GM18519 (cell line): ENCODE data around the gene BAG5.
"Not testable (repeated sequence)": the region's sequence is repeated elsewhere in the genome, so short reads cannot be mapped to it uniquely, and the experiment has no call there.

Source experiments
- ATAC-seq: cut with Tn5 transposase; IDR thresholded peaks from one replicate; pipeline ENCODE4 v1.9.1; 2021; ENCODE audit warnings: mild to moderate bottlenecking, moderate library complexity; ENCODE audit not compliant: unreplicated experiment, low FRiP score

Gene BAG5, protein sequence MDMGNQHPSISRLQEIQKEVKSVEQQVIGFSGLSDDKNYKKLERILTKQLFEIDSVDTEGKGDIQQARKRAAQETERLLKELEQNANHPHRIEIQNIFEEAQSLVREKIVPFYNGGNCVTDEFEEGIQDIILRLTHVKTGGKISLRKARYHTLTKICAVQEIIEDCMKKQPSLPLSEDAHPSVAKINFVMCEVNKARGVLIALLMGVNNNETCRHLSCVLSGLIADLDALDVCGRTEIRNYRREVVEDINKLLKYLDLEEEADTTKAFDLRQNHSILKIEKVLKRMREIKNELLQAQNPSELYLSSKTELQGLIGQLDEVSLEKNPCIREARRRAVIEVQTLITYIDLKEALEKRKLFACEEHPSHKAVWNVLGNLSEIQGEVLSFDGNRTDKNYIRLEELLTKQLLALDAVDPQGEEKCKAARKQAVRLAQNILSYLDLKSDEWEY

DNA sequence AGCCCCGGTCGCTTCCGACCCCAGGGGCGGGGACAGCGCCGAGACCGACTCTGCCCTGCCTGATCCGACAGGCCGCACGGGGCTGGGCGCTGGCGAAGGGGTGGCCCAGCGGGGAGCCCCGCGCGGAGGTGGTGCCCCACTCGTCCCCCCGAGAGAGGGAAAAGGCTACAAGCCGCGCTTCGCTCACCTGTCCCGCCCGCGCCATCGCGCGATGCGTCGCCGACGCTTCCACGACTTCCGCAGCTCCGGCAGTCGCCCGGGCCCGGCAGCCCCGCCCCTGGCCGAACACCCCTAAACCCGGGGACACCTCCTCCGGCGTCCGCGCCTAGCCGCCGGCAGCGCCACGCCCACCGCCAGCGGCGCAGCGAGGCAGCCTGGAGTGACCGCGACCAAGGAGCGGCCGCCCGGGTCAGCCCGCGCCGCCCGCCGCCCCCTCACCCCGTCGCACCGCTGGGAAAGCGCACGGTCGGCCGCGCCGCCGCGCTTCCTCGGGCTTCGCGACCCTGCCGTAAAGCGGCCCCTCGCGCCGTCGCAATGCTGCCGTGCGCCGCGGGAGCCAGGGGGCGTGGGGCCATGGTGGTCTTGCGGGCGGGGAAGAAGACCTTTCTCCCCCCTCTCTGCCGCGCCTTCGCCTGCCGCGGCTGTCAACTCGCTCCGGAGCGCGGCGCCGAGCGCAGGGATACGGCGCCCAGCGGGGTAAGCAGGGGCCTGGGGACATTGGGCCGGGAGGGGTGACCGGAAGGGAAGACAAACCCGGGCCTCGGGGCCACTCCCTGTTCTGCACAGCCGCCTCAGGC is at the start of gene BAG5, which contains the start of gene COA8:
Gene BAG5, minus strand, starts transcription at position 229 of the 797 bp plus-strand sequence. CDS start 1,493 bp downstream, outside the sequence.
Gene COA8, plus strand, starts transcription at position 532 of the 797 bp plus-strand sequence. Its CDS starts 42 bp downstream, at position 574.
- peak; percentile 60 for ATAC-seq

DNA sequence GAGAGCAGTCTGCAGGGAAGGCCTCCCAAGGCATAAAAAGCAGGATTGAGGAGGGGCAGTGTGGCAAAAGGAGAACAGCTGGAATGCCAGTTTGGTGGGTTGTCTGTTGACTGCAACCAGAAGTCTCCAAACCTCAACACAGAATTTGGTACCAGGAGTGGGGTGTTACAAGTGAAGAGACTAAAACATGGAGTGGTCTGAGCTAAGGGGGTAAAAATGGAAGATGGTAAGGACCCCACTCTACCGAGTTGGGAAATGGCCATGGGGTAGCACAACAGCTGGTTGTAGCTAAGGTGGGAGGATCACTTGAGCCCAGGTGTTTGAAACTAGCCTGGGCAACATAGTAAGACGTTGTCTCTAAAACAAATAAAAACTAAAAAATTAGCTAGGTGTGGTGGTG is 48.8 kb upstream of the BAG5 start:
- ATAC-seq = no peak

DNA sequence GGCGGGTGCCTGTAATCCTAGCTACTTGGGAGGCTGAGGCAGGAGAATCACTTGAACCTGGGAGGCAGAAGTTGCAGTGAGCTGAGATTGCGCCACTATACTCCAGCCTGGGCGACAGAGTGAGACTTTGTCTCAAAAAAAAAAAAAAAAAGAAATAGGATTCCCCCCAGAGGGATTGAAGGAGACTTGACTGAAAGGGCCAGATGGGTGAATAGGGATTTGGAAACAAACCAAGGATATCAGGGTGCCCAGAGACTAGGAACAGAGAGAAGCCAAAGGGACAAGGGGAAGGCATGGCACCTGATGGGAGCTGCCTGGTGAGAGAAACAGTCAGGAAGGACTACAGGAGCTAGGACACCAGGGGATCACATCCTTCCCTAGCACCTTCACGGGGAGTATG is 46.6 kb upstream of the BAG5 start:
- ATAC-seq = not testable (repeated sequence)

DNA sequence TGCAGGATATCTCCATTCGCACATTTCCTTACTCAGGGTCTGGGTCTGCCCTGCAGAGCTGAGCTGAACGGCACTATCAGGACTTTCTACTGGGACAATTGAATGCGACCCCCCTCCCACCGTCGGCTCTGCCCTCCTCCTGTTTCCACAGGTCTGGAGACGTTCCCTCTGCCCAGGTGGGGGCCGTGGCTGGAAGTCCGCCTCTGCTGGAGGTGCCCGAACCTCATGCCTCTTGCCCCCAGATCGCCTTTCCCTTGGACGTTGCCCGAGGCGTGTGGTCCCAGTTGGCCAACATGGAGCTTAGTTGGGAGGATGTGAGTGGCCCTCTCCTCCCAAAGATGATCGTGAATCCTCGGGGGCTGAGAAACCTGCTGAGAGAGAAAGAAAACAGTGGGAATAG is 45.4 kb upstream of the BAG5 start:
- no peak for ATAC-seq

DNA sequence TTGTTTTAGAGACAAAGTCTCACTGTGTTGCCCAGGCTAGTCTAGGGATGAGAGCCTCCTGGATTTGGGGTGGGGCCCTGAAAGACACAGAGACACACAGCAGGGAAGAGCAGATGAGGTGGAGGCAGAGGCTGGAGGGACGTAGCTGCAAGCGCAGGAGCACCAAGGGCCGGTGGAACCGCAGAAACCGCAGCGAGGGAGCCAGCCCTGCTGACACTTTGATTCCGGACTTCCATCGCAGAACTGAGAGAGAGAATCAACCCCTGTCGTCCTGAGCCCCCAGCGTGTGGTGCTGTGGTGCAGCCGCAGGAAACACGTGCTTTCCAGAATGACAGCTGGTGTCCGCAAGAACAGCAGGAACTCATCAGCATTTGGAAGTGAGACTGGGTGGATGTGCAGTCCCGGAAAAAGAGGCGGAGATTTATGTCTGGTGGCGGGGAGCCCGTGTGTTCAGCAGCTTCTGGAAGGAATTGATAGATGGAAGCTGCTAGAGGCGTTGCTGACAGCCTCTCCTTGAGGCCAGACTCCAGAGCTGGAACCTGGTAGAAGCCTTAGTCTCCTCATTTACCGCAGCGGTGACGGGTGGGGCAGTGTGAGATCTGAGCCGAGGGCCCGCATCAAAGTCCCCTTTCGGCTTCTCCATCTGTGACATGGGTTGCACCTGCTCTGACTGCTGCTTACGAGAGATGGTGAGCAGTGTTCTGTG is 44.7 kb upstream of the BAG5 start:
- no peak for ATAC-seq

DNA sequence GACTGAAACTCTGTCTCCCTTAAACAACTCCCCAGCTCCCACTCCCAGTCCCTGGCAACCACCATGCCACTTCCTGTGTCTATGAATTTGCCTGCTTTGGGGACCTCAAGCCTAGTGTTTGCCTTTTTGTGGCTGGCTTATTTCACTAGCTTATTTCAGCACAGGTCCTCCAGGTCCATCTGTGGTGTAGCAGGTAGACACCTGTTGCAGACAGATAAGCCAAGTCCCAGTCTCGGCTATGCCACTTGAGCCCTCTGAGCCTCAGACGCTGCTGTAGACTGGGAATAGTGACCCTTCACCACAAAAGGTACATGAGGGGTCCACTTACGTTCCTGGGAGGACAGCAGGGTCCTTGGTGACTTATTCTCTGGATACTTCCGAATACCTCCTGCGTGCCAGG is 42.2 kb upstream of the BAG5 start:
- ATAC-seq = no peak

DNA sequence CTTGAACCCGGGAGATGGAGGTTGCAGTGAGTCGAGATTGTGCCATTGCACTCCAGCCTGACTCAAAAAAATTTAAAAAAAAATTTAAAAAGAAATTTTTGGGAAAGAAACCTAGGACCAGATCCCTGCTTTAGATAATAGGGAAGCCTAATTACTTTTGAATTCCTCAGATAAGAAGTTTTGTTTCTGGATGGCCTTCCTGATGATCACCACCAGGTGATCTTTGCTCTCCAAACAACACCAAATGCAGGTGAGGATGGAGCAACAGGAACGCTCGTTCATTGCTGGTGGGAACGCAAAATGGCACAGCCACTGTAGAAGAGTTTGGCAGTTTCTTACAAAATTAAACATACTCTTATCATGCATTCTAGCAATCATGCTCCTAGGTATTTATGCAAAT is 38.0 kb upstream of the BAG5 start:
- no peak for ATAC-seq

DNA sequence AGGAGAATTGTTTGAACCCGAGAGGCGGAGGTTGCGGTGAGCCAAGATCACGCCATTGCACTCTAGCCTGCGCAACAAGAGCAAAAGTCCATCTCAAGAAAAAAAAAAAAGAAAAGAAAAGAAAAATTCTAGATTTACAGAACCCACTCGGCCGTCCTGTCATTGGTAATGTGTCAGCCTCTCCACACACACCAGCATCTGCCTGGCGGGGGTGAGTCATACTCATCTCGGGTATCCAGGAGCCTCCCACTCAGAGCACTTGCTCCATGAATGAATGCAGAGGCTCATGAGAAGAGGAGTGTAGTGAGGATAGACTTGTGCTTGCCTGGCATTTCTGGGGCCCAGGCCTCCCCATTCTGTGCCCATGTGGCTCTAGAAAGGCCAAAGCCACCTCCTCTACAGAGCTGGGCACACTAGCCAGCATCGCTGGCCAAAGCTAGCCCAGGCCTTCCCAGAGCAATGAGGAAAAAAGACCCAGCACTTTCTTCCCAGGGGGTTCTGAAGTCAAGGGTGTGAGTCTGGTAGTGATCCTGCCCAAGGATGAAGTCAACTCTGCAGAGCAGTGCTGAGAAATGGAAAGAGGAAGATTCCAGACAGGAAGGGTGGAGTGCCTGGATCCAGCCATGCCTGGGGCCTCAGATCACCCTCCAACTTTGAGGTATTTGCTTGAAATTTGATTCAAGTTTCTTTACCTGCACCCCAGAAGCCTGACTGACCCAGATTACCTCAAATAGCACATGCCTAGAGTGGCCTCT is 35.3 kb upstream of the BAG5 start:
- ATAC-seq = no peak

DNA sequence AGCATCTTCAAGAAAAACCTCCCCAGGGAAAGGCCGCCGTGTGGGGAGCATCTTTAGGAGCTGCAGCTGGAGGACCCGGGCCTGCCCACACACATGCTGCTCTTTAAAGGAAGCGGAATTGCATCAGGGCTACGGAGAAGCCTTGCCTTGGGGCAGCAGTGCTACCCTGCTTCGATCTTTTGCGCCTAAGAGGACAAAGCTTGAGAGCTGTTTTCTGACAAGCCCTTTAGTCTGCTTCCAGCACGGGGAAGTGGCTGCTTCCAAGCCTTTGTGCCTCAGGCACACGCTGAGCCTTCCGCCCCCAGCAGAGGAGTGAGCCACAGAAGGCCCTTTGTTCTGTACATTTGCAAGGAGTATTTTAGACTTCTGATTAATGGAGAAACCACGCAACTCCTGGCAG is 31.8 kb upstream of the BAG5 start:
- no peak for ATAC-seq

DNA sequence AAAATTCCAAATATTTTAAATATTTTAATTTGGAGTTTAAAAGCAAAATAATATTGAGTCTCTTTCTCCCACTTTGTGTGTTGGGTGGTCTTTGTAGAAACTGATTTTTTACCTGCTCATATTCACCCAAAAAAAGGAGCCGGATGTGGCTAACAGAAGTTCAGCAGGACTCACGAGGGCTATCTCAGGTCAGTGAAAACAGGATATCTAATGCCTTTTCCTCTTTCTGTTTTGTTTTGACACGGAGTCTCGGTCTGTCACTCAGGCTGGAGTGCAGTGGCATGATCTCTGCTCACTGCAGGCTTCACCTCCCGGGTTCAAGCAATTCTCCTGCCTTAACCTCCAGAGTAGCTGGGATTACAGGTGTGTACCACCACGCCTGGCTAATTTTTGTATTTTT is 31.1 kb upstream of the BAG5 start:
- no peak for ATAC-seq

DNA sequence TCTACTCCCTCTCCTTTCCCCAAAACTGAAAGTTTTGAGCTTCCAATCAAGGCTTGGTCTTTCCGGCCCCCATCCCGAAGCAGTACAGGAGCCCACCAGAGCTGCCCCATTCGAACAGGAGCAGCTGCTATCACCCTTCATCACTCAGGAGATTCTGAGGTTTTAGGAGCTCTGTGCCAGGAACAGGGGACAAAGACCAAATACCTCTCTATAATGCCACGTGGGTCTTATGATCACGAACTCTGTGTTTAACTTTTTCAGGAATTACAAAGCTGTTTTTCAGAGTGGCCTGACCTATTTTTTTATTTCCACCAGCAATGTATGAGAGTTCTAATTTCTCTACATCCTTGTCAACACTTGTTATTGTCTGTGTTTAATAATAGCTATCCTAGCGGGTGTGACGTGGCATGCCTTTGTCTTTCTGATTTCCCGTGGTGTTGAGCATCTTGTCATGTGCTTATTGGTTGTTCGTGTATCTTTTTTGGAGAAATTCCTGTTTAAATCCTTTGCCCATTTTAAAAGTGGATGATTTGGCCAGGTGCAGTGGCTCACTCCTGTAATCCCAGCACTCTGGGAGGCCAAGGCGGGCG is 22.0 kb upstream of the BAG5 start:
- ATAC-seq = no peak

DNA sequence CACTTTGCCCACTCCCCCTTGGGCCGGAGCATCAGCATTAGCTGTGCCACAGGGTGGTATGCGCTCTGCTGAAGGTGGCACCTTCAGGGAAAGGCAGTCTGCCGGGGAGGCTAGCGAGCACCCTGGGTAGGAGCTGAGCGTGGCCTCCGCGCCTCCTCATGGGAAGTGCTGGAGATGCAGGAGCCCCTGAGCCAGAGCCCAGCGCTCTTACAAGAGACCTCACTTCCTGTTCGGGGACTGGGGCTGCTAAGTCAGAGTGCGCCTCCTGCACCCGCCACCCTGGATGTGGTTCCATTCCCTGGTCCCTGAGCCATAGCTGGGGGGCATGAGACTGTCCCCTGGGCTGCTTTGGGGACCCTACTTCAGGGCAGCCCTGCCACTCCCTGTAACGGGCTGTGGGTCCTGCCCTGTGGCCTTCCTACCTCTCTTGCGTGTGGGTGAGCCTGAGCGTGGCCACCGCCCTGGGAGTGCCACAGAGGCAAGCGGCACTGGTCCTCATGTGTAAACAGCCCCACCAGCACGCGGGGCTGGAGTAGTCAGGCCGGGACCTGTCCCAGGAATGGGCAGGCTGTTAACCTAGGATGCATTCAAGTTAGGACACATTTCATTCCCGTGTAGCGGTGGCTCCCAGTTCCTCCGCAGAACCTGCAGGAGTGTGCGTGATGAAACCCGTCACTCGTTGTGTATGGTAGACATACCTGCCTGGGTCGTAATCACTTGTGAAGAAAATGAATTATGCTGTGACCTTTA is 19.7 kb upstream of the BAG5 start:
- ATAC-seq = no peak

DNA sequence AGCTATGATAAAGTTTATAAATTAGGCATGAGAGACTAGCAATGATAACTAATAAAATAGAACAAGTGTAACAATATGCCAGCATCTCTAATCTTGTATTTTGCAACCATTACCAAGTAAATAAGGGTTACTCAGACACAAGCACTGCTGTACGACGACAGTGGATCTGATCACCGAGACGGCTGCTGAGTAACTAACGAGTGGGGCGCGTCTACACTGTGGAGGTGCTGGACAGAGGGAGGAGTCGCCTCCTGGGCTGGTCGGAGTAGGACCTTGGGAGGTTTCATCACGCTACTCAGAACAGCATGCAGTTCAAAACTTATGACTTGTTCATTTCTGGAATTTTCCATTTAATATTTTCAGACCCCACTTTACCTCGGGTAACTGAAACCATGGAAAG is 18.7 kb upstream of the BAG5 start:
- ATAC-seq = no peak

DNA sequence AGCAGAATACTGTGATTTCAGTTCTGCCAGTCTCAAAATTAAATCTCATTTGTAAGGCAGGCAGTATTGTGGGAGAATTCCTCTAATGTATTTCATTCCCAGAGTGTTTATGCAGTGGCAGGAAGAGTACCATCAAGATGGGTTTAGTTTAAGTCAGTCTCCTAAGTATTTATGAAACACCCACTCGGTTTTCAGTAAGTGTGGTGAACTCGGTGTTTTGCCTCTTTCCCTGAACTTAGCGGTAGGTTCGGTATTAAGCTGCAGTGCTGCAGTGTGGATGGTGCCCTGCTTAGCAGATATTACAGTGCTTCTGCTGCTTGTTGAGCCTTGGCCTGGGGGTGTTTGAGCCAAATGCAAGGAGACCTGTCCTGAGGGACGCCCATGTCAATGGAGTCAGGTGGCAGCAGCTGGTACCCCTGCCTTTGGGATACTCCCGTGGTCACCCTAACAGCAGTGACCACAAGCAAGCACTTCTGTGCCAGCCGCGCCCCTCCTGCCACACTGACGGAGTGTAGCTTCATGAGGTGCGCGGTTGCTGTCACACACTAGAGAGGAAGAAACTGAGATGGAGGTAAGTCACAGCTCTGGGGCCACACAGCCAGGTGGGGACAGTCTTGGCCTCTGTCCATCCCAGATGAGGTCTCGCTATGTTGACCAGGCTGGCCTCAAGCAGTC is 16.1 kb upstream of the BAG5 start:
- no peak for ATAC-seq

DNA sequence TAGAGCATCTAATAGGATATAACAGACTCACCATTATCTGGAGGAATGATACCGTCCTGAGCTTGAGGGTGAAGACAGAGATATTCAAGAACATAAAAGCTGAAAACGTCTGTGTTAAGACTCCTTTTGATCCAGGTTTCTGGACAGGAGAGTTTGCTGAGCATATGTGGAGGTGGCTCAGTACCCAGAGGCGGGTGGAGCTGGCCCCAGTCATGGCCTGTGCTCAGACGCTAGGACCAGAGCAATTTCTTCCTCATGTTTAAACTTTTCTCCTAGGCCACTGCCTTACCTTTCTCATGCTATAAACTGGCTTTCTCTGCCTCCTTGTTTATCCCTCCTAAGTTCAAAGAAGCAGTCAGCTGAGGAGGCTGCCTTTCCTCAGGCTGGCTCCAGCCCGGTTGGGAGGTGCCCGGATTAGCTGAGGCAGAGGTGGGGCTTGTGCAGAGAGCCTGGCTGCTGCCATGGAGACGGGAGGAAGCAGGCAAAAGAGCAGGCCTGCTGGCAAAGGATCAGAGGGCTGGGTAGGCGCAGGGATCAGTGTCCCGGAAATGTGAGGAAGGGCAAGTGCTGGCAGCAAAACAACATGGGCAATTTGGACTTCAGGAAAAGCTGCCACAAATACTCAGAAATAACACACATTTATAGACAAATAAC is 14.0 kb upstream of the BAG5 start:
- ATAC-seq = no peak

DNA sequence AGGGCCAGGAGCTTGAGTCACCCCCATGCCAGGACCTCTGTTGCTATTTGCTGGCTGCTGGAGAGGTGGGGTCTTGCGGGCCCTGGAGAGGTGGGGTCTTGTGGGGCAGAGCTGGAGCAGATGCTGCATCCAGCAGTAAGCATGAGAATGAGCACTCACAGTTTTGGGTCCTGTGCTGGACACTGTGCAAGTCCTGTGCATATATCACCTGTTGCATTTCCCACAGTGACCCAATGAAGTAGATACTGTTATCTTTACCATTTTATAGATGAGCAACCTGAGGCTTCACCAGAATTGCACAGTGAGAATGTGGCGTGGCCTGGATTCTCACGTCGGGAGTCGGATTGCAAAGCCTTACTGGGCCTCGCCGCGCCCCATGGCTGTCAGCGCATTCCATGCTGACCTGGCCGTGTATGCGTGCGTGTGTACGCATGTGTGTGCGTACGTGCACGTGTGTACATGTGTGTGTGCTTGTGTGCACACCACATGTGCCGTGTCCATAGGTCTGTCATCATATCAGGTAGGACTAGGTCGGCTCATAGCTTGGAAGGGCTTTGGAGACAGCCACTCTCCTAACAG is 12.3 kb upstream of the BAG5 start:
- ATAC-seq = no peak

DNA sequence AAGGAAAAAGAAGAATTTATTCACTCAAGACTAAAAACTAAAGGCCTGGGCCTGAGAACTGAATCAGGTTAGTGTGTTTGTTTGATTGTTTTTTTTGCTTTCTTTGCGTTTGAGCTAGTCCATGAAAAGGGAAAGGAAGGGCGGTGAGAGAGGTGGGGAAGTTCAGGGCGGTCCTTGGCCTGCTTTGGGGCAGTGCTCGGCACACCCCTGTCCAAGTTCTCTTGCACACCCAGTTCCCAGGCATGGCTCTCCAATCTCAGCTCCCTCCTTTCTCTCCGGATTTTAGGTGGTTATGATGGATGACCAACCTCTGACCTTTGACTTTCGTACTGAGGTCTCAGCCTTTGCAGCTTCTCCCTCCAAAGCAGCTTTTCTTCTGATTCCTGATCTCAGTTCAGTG is 11.6 kb upstream of the BAG5 start:
- ATAC-seq = no peak

DNA sequence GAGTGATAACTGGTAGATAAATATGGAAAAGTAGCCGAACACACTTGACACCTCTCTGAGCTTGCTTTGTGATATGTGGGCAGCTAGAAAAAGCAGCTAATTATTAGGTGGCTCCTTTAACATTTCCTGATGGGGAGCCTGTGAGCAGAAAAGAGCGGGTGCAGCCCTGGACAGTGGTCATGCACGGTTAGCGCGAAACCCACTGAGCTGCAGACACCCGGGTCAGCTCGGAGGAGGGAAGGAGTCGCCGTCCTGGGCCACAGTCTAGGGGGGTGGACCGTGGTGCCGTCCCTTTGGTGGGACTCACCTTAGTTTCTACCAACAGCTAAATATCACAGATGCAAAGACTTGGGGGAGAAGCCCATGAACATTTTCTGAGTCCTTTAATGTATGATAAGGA is 7.0 kb upstream of the BAG5 start:
- no peak for ATAC-seq
